ENCODE data around the gene MBOAT2.

Gene MBOAT2

DNA sequence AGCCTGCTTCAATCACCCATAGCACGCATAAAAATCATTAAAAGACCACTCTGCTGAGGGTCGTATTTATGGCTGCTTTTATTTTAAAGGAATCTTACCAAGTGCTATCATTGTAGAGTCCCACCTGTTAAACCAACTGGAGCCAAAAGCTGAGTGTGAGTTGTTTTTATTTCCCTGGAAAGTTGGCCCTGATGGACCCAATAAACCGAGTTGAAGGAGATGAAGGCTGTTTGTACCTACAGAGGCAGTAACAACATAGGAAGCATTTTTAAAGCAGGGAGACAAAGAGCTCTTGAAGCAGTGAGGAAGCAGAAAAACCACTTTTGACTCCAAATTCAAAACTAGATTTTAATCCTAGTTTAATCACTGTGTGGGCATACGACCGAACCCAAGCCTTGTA lies 6.4 kb downstream of the MBOAT2 start:
- Histone ChIP-seq H3K79me2 (peaks cover 50% of the 10 kb centered on the region), H3K27me3 (ENCODE audit: control insufficient read depth, insufficient read depth, low read length) (no peaks in the 10 kb centered on the region), H3K4me2 (ENCODE audit: low read length) (no peak overlapping the region), H2AFZ (no peak overlapping the region), H3K9ac (no peak overlapping the region), H3K9me3 (ENCODE audit: control insufficient read depth, low read length) (no peaks in the 10 kb centered on the region), H3K27ac (no peak overlapping the region), H3K4me3 (ENCODE audit: low read depth, low read length) (no peak overlapping the region), H3K4me1 (peaks cover 3% of the 10 kb centered on the region), H3K36me3 (ENCODE audit: control insufficient read depth, insufficient read depth, low read length) (no peaks in the 10 kb centered on the region)
- TF ChIP-seq, protein P1, sequence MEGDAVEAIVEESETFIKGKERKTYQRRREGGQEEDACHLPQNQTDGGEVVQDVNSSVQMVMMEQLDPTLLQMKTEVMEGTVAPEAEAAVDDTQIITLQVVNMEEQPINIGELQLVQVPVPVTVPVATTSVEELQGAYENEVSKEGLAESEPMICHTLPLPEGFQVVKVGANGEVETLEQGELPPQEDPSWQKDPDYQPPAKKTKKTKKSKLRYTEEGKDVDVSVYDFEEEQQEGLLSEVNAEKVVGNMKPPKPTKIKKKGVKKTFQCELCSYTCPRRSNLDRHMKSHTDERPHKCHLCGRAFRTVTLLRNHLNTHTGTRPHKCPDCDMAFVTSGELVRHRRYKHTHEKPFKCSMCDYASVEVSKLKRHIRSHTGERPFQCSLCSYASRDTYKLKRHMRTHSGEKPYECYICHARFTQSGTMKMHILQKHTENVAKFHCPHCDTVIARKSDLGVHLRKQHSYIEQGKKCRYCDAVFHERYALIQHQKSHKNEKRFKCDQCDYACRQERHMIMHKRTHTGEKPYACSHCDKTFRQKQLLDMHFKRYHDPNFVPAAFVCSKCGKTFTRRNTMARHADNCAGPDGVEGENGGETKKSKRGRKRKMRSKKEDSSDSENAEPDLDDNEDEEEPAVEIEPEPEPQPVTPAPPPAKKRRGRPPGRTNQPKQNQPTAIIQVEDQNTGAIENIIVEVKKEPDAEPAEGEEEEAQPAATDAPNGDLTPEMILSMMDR (IDR thresholded peaks at IDR 0.05) = no peak

DNA sequence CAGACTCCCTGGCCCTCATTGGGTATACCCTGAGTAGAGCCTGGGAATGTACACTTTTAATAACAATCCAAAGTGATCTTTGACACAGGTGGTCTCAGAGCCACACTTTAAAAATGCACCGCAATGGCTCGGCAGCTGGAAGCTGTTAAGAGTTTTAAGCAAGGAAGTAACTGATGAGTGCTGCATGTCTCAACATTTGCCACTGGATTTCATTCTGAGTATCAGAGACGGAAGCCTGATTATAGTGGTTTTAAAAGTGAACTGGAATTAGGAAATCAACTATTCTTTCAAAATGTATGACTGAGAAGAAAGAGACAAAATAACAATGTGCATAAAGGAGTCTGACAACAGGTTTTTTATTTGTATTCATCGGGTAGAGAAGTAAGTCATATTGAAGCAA lies 7.5 kb downstream of the MBOAT2 start:
- Histone ChIP-seq H3K27ac (no peak overlapping the region), H3K9me3 (ENCODE audit: control insufficient read depth, low read length) (no peaks in the 10 kb centered on the region), H2AFZ (no peak overlapping the region), H3K4me2 (ENCODE audit: low read length) (no peak overlapping the region), H3K9ac (no peak overlapping the region), H3K4me1 (peaks cover 3% of the 10 kb centered on the region), H3K79me2 (peaks cover 46% of the 10 kb centered on the region), H3K27me3 (ENCODE audit: control insufficient read depth, insufficient read depth, low read length) (no peaks in the 10 kb centered on the region), H3K36me3 (ENCODE audit: control insufficient read depth, insufficient read depth, low read length) (no peaks in the 10 kb centered on the region), H3K4me3 (ENCODE audit: low read depth, low read length) (no peak overlapping the region)
- TF ChIP-seq, protein P1 (IDR thresholded peaks at IDR 0.05) = no peak

DNA sequence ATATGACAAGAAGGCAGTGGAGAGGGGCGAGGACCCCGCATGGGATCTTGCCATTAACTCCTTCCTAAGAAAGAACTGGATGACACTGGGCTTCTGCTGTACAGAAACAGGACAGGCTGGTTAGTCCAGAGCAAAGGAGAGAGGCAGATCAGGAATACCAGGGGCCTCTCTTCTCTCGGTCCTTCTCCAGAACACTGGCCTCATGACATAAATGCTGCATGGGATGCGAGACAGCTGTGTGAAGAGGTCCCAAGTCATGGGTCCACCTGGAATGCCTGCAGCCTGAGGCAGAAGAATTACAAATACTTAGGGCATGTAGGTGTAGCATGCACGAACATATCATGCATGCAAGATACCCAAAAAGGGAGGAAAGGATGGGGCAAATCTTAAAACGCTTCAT lies 9.1 kb downstream of the MBOAT2 start:
- no peak overlapping the region for H3K4me2 ChIP-seq (ENCODE audit: low read length)
- no peaks in the 10 kb centered on the region for H3K4me1 ChIP-seq
- no peak overlapping the region for H3K27ac ChIP-seq
- TF ChIP-seq, protein P1 (IDR thresholded peaks at IDR 0.05) = no peak
- no peak overlapping the region for H3K4me3 ChIP-seq (ENCODE audit: low read depth, low read length)
- H3K79me2 ChIP-seq = peaks cover 43% of the 10 kb centered on the region
- H3K9ac ChIP-seq = no peak overlapping the region
- no peaks in the 10 kb centered on the region for H3K9me3 ChIP-seq (ENCODE audit: control insufficient read depth, low read length)
- H3K36me3 ChIP-seq (ENCODE audit: control insufficient read depth, insufficient read depth, low read length) = no peaks in the 10 kb centered on the region
- H3K27me3 ChIP-seq (ENCODE audit: control insufficient read depth, insufficient read depth, low read length) = no peaks in the 10 kb centered on the region
- no peak overlapping the region for H2AFZ ChIP-seq

DNA sequence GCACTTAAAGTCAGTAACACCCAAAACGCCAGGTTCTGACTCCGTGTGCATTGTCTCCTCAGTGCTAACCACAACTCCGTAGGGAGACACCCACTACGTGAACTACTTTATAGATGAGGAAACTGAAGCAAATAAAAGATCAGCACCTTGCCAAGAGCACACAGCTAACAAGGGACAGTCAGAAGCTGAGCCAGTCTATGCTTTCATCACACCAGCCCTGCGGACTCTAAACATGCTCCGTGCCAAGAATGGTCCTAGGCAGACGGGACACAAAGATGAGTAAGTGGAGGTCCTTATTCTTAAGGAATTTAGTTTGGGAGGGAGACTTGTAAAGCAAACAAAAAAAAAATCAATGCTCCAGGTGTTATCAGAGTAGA lies 9.6 kb downstream of the MBOAT2 start:
- H3K4me1 ChIP-seq = no peaks in the 10 kb centered on the region
- H3K27ac ChIP-seq = no peak overlapping the region
- H2AFZ ChIP-seq = no peak overlapping the region
- peaks cover 39% of the 10 kb centered on the region for H3K79me2 ChIP-seq
- H3K4me3 ChIP-seq (ENCODE audit: low read depth, low read length) = no peak overlapping the region
- no peaks in the 10 kb centered on the region for H3K27me3 ChIP-seq (ENCODE audit: control insufficient read depth, insufficient read depth, low read length)
- H3K4me2 ChIP-seq (ENCODE audit: low read length) = no peak overlapping the region
- no peaks in the 10 kb centered on the region for H3K9me3 ChIP-seq (ENCODE audit: control insufficient read depth, low read length)
- TF ChIP-seq, protein P1 (IDR thresholded peaks at IDR 0.05) = no peak
- no peaks in the 10 kb centered on the region for H3K36me3 ChIP-seq (ENCODE audit: control insufficient read depth, insufficient read depth, low read length)
- H3K9ac ChIP-seq = no peak overlapping the region

DNA sequence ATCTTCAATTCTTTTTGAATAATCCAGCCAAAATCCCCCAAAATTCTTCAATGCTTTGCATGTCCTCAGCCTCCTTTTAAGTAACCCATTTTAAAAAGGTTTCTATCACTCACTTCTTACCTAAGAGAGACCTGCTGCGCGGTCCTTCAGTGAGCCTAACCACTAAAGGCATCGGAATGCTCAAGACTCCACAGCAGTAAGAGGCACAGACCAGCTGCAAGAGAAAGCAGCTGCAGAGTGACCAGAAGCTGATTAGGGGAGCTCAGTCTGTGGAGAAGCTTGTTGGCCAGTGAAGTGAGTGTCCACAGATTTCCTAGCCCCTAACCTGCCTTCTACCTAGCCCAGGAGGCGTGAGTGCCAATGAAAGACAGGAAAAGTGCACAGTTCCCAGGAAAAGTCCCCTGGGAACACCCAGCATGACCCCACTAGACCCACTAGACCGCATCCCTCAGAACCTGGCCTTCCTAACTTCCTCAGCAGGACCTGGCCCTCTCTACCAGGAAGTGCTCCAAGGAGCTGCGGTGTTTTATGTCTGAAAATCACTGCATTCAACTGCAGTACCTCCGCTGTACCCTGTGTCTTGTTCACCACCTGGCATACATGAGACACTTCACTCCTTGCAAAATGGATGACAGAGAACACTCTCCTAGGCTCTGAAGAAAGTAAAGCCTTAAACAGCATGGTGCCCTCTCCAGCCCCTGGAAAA lies 10.1 kb downstream of the MBOAT2 start:
- no peak overlapping the region for H3K4me2 ChIP-seq (ENCODE audit: low read length)
- H3K4me1 ChIP-seq = no peaks in the 10 kb centered on the region
- TF ChIP-seq, protein P1 (IDR thresholded peaks at IDR 0.05) = no peak
- H3K36me3 ChIP-seq (ENCODE audit: control insufficient read depth, insufficient read depth, low read length) = no peaks in the 10 kb centered on the region
- no peaks in the 10 kb centered on the region for H3K9me3 ChIP-seq (ENCODE audit: control insufficient read depth, low read length)
- no peak overlapping the region for H3K27ac ChIP-seq
- peaks cover 36% of the 10 kb centered on the region for H3K79me2 ChIP-seq
- H2AFZ ChIP-seq = no peak overlapping the region
- H3K9ac ChIP-seq = no peak overlapping the region
- no peak overlapping the region for H3K4me3 ChIP-seq (ENCODE audit: low read depth, low read length)
- no peaks in the 10 kb centered on the region for H3K27me3 ChIP-seq (ENCODE audit: control insufficient read depth, insufficient read depth, low read length)
